Measurements from ENCODE around the gene TP53AIP1.

The TP53AIP1 gene

GRCh38 chr11:128903248-128904061 is 39.2 kb downstream of the TP53AIP1 start:
- H3K36me3 ChIP-seq (ENCODE audit: insufficient read depth, low read length), result no peaks in the 10 kb centered on the region
- H3K4me2 ChIP-seq (ENCODE audit: low read length), result peak overlapping the region; percentile 35
- no peaks in the 10 kb centered on the region for H3K27me3 ChIP-seq (ENCODE audit: control insufficient read depth, insufficient read depth, low read length)
- no peak overlapping the region for H3K4me3 ChIP-seq (ENCODE audit: low read length)
- H3K4me1 ChIP-seq (ENCODE audit: control insufficient read depth, insufficient read depth, low read length), result peaks cover 42% of the 10 kb centered on the region
- peak overlapping the region; percentile 9 for H3K9ac ChIP-seq (ENCODE audit: low read depth, low read length)
- no peaks in the 10 kb centered on the region for H3K9me3 ChIP-seq (replicated peaks; ENCODE audit: low read length)

- no peaks in the 10 kb centered on the region for H3K9me3 ChIP-seq (replicated peaks; ENCODE audit: low read length)
- H3K9ac ChIP-seq (ENCODE audit: low read depth, low read length), result no peak overlapping the region
- no peaks in the 10 kb centered on the region for H3K36me3 ChIP-seq (ENCODE audit: insufficient read depth, low read length)
- H3K4me3 ChIP-seq (ENCODE audit: low read length), result no peak overlapping the region
- H3K4me2 ChIP-seq (ENCODE audit: low read length), result peak overlapping the region; percentile 35
- no peaks in the 10 kb centered on the region for H3K27me3 ChIP-seq (ENCODE audit: control insufficient read depth, insufficient read depth, low read length)
- peaks cover 33% of the 10 kb centered on the region for H3K4me1 ChIP-seq (ENCODE audit: control insufficient read depth, insufficient read depth, low read length)
Measured at GRCh38 chr11:128902515-128903066, 40.1 kb downstream of the TP53AIP1 start.

- Histone ChIP-seq H3K4me3 (ENCODE audit: low read length) (no peak overlapping the region), H3K4me2 (ENCODE audit: low read length) (no peak overlapping the region), H3K9me3 (replicated peaks; ENCODE audit: low read length) (no peaks in the 10 kb centered on the region), H3K36me3 (ENCODE audit: insufficient read depth, low read length) (no peaks in the 10 kb centered on the region), H3K9ac (ENCODE audit: low read depth, low read length) (no peak overlapping the region), H3K27me3 (ENCODE audit: control insufficient read depth, insufficient read depth, low read length) (no peaks in the 10 kb centered on the region), H3K4me1 (ENCODE audit: control insufficient read depth, insufficient read depth, low read length) (peaks cover 32% of the 10 kb centered on the region)
Measured at GRCh38 chr11:128901653-128902514, 40.8 kb downstream of the TP53AIP1 start.

- Histone ChIP-seq H3K4me2 (ENCODE audit: low read length) (no peak overlapping the region), H3K36me3 (ENCODE audit: insufficient read depth, low read length) (no peaks in the 10 kb centered on the region), H3K9me3 (replicated peaks; ENCODE audit: low read length) (no peaks in the 10 kb centered on the region), H3K4me1 (ENCODE audit: control insufficient read depth, insufficient read depth, low read length) (peaks cover 28% of the 10 kb centered on the region), H3K9ac (ENCODE audit: low read depth, low read length) (no peak overlapping the region), H3K27me3 (ENCODE audit: control insufficient read depth, insufficient read depth, low read length) (no peaks in the 10 kb centered on the region), H3K4me3 (ENCODE audit: low read length) (no peak overlapping the region)
Measured at GRCh38 chr11:128900468-128900867, 42.2 kb downstream of the TP53AIP1 start.

- H3K4me3 ChIP-seq (ENCODE audit: low read length), result no peak overlapping the region
- H3K4me1 ChIP-seq (ENCODE audit: control insufficient read depth, insufficient read depth, low read length), result peaks cover 17% of the 10 kb centered on the region
- H3K9ac ChIP-seq (ENCODE audit: low read depth, low read length), result no peak overlapping the region
- no peaks in the 10 kb centered on the region for H3K9me3 ChIP-seq (replicated peaks; ENCODE audit: low read length)
- H3K4me2 ChIP-seq (ENCODE audit: low read length), result no peak overlapping the region
- peaks cover under 1% of the 10 kb centered on the region for H3K27me3 ChIP-seq (ENCODE audit: control insufficient read depth, insufficient read depth, low read length)
- no peaks in the 10 kb centered on the region for H3K36me3 ChIP-seq (ENCODE audit: insufficient read depth, low read length)
Measured at GRCh38 chr11:128898580-128899344, 43.9 kb downstream of the TP53AIP1 start.

GRCh38 chr11:128897826-128898225 is 44.8 kb downstream of the TP53AIP1 start:
- peaks cover 8% of the 10 kb centered on the region for H3K4me1 ChIP-seq (ENCODE audit: control insufficient read depth, insufficient read depth, low read length)
- H3K9ac ChIP-seq (ENCODE audit: low read depth, low read length), result no peak overlapping the region
- no peak overlapping the region for H3K4me2 ChIP-seq (ENCODE audit: low read length)
- H3K36me3 ChIP-seq (ENCODE audit: insufficient read depth, low read length), result no peaks in the 10 kb centered on the region
- H3K27me3 ChIP-seq (ENCODE audit: control insufficient read depth, insufficient read depth, low read length), result peaks cover 4% of the 10 kb centered on the region
- no peaks in the 10 kb centered on the region for H3K9me3 ChIP-seq (replicated peaks; ENCODE audit: low read length)
- H3K4me3 ChIP-seq (ENCODE audit: low read length), result no peak overlapping the region

- peaks cover 4% of the 10 kb centered on the region for H3K27me3 ChIP-seq (ENCODE audit: control insufficient read depth, insufficient read depth, low read length)
- H3K4me1 ChIP-seq (ENCODE audit: control insufficient read depth, insufficient read depth, low read length), result no peaks in the 10 kb centered on the region
- no peak overlapping the region for H3K4me2 ChIP-seq (ENCODE audit: low read length)
- no peaks in the 10 kb centered on the region for H3K36me3 ChIP-seq (ENCODE audit: insufficient read depth, low read length)
- H3K9ac ChIP-seq (ENCODE audit: low read depth, low read length), result no peak overlapping the region
- H3K4me3 ChIP-seq (ENCODE audit: low read length), result no peak overlapping the region
- H3K9me3 ChIP-seq (replicated peaks; ENCODE audit: low read length), result no peaks in the 10 kb centered on the region
Measured at GRCh38 chr11:128896356-128896755, 46.3 kb downstream of the TP53AIP1 start.

- Histone ChIP-seq H3K36me3 (ENCODE audit: insufficient read depth, low read length) (no peaks in the 10 kb centered on the region), H3K4me1 (ENCODE audit: control insufficient read depth, insufficient read depth, low read length) (peaks cover 4% of the 10 kb centered on the region), H3K4me2 (ENCODE audit: low read length) (no peak overlapping the region), H3K27me3 (ENCODE audit: control insufficient read depth, insufficient read depth, low read length) (peaks cover 4% of the 10 kb centered on the region), H3K9me3 (replicated peaks; ENCODE audit: low read length) (no peaks in the 10 kb centered on the region), H3K4me3 (ENCODE audit: low read length) (no peak overlapping the region), H3K9ac (ENCODE audit: low read depth, low read length) (no peak overlapping the region)
Measured at GRCh38 chr11:128895526-128895925, 47.1 kb downstream of the TP53AIP1 start.

GRCh38 chr11:128894685-128895084 is 48.0 kb downstream of the TP53AIP1 start:
- no peak overlapping the region for H3K4me2 ChIP-seq (ENCODE audit: low read length)
- H3K36me3 ChIP-seq (ENCODE audit: insufficient read depth, low read length), result no peaks in the 10 kb centered on the region

GRCh38 chr11:128894286-128894681 is 48.4 kb downstream of the TP53AIP1 start:
- Histone ChIP-seq H3K4me1 (ENCODE audit: control insufficient read depth, insufficient read depth, low read length) (peaks cover 8% of the 10 kb centered on the region), H3K9ac (ENCODE audit: low read depth, low read length) (no peak overlapping the region), H3K9me3 (replicated peaks; ENCODE audit: low read length) (no peaks in the 10 kb centered on the region), H3K36me3 (ENCODE audit: insufficient read depth, low read length) (no peaks in the 10 kb centered on the region), H3K4me3 (ENCODE audit: low read length) (no peak overlapping the region), H3K27me3 (ENCODE audit: control insufficient read depth, insufficient read depth, low read length) (peaks cover 15% of the 10 kb centered on the region), H3K4me2 (ENCODE audit: low read length) (no peak overlapping the region)

More at GRCh38 chr11:128894685-128895084, 48.0 kb downstream of the TP53AIP1 start:
- Histone ChIP-seq H3K4me1 (ENCODE audit: control insufficient read depth, insufficient read depth, low read length) (peaks cover 8% of the 10 kb centered on the region), H3K9ac (ENCODE audit: low read depth, low read length) (no peak overlapping the region), H3K27me3 (ENCODE audit: control insufficient read depth, insufficient read depth, low read length) (peaks cover 10% of the 10 kb centered on the region), H3K9me3 (replicated peaks; ENCODE audit: low read length) (no peaks in the 10 kb centered on the region), H3K4me3 (ENCODE audit: low read length) (no peak overlapping the region)
